Stimulated activated CD8-positive, alpha-beta memory T cell treated with anti-CD3 and anti-CD28 coated beads, Interleukin-12 subunit alpha, Interleukin-12 subunit beta, amount 100 ng/mL, for 24 hours (primary cell): ENCODE results near the gene TANC1.

Experiments
- DNase-seq: peaks from one replicate; pipeline ENCODE4 v3.0.0-alpha.2; 2020; ENCODE audit errors: extremely low read depth

Gene TANC1

DNA sequence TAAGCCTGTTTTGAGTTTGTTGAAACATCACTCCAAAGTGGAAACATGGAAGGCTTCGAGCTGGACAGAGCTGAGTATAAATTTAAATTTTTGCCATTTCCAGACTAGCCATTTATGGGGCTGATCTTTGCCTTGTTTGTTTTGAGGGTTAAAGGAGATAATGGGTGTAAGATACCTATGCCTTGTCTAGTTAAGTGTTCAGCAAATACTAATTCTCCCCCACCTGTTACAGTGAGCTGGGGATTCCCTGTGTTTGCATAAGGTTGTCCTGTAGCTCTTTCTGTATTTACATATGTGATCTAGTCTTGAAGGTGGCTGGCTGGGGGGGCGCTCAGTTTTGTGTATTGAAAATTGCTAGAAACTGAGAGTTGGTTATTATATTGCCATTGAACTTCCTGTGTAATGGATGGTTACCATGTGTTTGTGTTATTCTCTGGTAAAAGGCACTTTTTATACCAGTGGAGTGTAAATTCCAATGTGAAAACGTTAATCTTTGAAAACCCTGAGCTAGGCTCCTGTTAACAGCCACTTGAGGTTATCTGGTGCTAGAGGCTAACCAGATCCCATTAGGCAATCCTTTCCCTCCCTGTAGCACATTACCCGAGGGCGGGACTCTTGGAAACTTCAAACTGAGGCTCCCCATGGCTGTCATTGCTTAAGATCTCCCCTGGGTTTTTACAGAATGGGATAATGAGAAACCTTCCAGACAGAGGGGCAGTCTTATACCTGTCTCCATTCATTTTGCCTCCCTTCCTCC is 26.7 kb downstream of the TANC1 start:
- DNase-seq = no peak

DNA sequence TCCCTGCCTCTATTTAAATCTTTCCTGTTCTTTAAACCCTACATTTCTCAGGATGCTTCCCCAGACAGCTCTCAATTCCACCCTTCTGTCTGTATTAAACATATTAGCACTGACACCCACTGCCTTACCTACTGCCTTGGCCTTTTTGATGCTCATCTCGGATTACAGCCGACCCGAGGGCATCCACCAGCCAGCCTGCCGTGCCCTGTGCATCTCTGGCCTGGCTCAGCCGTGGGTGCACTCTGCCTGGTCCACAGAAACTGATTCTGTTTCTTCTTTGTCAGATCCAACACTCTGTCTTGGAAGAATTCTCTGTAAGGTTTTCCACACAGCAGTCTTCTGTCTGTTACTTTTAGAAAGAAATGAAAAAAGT is 27.2 kb downstream of the TANC1 start:
- DNase-seq = no peak

- DNase-seq = no peak
Observed at GRCh38 chr2:158996378-158996993, 28.0 kb downstream of the TANC1 start.

DNA sequence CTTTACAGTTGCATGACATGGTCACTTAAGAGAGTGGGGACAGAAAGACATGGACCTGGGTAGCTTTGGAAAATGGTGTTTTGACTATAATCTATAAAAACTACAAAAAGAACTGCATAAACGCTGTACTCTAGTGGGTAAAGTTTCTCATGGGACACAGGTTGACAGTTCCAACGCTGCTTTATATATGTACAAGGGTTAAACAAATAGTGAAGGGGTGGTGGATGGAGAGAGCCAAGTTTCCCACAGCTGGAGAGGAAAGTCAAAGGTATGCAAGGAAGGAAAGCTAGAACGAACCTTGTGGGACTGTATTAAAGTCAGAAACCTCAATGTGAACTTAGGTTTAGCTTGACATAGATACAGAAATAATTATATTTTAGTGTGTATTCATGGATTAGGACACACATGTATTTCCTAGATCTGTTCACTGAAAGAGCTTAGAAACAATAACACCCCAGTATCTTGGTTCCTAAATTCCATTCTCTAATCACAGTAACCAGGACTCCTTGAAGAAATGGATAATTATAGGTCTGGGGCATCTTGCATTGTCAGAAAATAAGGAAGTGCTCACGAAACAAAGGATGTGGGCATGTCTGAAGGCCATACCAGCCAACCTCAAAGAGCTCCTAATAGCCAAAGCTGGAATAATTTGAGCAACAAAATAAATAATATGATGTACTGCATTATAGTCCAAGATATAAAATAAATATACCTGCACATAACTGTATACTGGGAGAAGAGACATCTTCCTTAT is 28.8 kb downstream of the TANC1 start:
- DNase-seq = no peak

GRCh38 chr2:158998551-158999248 is 30.3 kb downstream of the TANC1 start:
- no peak for DNase-seq

- no peak for DNase-seq
Observed at GRCh38 chr2:158999458-158999857, 31.0 kb downstream of the TANC1 start.

GRCh38 chr2:159000072-159000471 is 31.6 kb downstream of the TANC1 start:
- no peak for DNase-seq

DNA sequence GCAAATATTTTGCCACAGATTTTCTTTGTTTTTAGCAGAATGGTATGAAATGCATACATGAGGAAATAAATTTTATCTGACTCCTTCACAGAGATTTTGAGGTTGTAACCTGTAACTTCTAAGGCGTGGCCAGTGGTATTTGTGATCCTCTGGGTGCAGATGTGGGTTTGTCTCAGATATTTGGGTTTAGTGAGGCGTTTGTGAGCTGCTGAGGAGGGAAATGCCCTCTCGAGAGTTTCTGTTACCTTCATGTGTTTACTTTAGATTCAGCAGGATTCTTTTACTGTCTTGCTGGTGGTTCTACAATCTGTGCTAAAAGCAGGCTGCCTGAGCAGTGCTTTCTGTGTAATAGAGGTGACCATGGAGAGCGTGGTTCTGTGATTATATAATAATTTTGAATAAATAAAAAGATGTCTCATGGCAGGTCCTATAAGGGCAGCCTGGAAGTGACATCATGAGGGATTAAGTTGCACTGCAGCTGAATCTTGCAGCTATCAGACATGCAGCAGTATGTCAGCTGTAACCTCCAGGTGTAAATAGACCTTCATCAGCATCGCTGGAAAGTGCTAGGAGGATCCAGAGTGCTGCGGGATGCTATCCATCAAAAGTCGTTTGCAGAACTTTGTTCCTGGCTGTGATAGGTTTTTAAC is 34.1 kb downstream of the TANC1 start:
- DNase-seq = no peak

DNA sequence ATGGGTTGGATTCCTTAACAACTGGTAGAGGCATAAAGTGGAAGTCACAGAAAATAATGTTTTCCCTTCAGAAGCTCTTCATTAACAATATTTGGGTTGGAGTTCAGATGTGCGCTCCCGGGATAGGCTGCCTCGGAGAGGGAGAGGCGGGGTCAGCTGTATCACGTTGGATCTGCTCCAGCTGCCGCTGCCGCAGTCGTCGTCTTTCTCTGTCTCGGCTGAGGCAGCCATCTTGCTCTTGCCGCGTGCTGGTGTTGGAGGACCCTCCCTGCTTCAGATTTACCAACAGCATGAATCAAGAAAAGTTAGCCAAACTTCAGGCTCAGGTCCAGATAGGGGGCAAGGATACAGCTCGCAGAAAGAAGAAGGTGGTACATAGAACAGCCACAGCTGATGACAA is 35.1 kb downstream of the TANC1 start:
- no peak for DNase-seq

DNA sequence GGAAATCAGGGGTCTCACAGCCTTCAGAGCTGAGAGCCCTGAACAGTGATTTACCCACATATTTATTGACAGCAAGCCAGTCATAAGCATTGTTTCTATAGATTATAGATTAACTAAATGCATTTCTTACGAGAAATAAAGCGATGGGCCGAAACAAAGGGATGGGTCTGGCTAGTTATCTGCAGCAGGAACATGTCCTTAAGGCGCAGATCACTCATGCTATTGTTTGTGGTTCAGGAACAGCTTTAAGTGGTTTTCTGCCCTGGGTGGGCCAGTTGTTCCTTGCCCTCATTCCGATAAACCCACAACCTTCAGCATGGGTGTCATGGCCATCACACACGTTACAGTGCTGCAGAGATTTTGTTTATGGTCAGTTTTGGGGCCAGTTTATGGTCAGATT is 36.4 kb downstream of the TANC1 start:
- no peak for DNase-seq

DNA sequence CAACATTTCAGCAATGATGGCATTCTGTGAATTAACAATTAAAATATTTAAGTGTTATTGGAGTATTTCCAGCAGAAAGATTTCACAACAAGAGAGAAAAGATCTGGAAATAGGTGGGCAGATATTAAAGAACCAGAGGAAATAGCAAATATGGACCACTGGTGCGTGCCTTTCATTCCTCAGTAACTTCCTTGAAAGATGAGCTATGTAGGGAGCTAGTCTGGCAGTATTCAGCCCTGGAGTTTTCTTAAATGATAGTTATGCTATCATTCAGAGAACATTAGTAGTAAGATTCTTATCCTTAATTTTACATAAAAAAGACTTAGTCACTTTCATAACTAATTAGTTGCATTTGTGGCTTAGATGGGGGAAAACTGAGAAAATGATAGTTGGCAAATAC is 41.5 kb downstream of the TANC1 start:
- DNase-seq = no peak

GRCh38 chr2:159010340-159010739 is 41.9 kb downstream of the TANC1 start:
- DNase-seq = no peak

DNA sequence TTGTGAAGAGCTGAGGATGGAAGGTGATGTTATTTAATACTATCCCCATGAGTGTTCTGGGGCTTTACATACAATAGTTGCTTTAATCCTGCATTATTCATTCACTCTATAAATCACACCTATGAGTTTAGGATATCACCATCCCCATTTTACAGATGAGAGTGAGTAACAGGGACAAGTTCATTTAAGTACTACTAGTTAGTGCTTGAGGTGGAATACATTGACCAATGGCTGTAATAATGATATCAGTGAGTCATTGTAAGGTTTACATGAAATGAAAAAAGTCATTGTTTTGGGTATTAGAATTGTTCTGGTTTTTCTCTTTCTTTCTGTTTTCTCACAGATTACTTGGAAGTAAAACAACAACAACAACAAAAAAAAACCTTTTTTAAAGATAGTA is 42.5 kb downstream of the TANC1 start:
- DNase-seq = no peak

DNA sequence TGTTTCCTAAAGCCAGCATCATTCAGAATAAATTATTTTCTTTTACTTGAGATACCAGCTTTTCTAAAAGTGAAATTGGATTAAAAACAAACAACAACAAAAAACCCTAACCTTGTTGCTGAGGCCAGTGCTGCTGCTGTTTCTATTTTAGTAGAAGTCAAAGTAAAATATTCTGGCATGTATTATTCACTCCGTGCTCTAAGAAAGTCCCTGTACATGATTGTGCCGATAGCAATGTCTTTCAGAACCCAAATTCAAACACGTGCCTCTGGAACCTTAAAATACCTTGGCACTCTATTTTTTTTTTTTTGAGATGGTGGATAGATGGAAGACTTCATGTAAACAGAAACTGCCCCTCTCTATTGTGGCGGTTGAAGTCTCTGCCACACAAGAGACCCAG is 43.7 kb downstream of the TANC1 start:
- DNase-seq = no peak

GRCh38 chr2:159013103-159013502 is 44.7 kb downstream of the TANC1 start:
- no peak for DNase-seq

DNA sequence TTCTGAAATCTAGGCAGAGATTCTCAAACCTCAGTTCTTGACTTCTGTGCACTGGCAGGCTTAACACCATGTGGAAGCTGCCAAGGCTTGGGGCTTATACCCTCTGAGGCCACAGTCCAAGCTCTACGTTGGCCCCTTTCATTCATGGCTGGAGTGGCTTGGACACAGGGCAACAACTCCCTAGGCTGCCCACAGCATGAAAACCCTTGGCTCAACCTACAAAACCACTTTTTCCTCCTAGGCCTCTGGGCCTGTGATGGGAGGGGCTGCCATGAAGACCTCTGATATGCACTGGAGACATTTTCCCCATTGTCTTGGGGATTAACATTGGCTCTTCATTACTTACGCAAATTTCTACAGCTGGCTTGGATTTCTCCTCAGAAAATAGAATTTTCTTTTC is 46.7 kb downstream of the TANC1 start:
- no peak for DNase-seq

DNA sequence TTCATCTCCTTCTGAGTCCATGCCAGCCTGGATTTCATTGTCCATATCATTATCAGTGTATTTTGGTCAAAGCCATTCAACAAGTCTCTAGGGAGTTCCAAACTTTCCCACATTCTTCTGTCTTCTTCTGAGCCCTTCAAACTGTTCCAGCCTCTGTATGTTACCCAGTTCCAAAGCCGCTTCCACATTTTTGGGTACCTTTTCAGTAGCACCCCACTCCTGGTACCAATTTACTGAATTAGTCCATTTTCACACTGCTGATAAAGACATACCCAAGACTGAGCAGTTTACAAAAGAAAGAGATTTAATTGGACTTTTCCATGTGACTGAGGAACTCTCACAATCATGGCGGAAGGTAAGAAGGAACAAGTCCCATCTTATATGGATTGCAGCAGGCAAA is 47.4 kb downstream of the TANC1 start:
- no peak for DNase-seq

GRCh38 chr2:159017837-159018236 is 49.4 kb downstream of the TANC1 start:
- no peak for DNase-seq

DNA sequence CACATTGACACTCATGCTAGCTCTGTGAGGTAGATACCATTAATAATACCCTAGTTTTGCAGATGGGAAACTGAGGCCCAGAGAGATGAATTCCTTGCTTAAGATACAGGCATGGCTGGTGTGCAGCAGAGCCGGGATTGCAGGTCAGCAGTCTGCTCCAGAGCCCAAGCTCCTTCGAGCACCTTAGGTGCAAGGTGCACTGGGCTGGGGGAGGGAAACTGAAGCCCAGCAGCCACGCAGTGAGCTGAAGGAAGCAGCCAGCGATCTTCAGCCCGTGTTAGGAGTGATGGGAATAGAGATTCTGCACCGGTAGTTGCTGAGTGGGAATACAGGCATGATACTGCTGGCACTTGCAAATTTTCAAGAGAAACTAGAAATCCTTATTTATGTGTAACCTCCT is 50.6 kb downstream of the TANC1 start:
- no peak for DNase-seq

- no peak for DNase-seq
Observed at GRCh38 chr2:159022019-159022418, 53.6 kb downstream of the TANC1 start.

DNA sequence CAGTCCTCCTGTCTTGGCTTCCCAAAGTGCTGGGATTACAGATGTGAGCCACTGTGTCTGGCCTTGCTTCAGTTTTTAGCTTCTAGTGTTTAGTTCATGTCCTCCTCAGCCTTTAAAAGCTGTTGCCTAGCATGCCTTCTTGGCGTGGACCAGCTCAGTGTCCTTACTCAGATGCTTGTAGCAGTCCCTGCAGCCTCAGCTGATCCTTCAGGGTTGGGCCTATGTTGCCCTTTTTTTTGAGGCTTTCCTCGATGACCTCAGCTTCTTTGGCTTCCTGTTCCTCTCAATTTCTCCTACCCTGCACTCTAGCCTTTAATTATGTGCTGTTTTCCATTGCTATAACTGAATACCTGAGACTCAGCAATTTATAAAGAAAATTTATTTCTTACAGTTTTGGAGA is 57.7 kb downstream of the TANC1 start:
- no peak for DNase-seq

GRCh38 chr2:159028776-159029175 is 60.3 kb downstream of the TANC1 start:
- no peak for DNase-seq
